Loucy (cell line): ENCODE data around the gene KDM6B.

Source experiments
- CTCF ChIP-seq: fragments of 200-600 bp; sonication (generic); conservative IDR thresholded peaks from 2 replicates; pipeline ENCODE4 v1.5.1; 2014; ENCODE audit warnings: mild to moderate bottlenecking, antibody characterized with exemption, low read length
- EZH2phosphoT487 ChIP-seq: fragments of 200-600 bp; IDR thresholded peaks from 2 replicates; pipeline ENCODE4 v1.6.1; 2018; ENCODE audit warnings: antibody characterized with exemption, mild to moderate bottlenecking, moderate library complexity, borderline replicate concordance

- TF ChIP-seq CTCF (no peak), EZH2phosphoT487 (no peak)
Measured at GRCh38 chr17:7844292-7845154, 10.5 kb downstream of the KDM6B start.
